HG03135 (cell line): ENCODE measurements around the gene TAC3.
"Not testable (repeated sequence)": the region's sequence is repeated elsewhere in the genome, so short reads cannot be mapped to it uniquely, and the experiment has no call there.

Source experiments
- ATAC-seq: cut with Tn5 transposase; IDR thresholded peaks from one replicate; pipeline ENCODE4 v1.9.1; 2021; ENCODE audit warnings: mild to moderate bottlenecking, moderate library complexity; ENCODE audit not compliant: unreplicated experiment

Gene TAC3

DNA sequence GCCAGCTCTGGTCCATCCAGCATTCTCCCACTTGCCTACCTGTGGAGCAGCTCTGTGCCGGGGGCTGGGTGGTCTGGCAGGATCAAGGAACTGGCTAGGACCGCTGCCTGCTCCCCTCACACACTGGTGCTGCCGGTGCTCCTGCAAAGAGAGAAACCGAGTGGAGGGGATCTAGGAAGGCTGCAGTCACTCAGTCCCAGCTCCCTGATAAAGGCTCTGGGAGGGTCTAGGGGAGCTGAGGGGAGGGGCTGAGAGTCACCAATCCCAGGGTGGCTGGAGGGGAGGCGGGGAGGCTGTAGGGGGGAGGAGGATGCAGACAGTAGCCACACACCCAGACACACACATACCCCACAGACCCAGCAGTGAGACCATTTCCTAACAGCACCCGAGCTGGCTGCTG lies at the start of gene TAC3:
TAC3 (minus strand) TSS at position 182 of the 400 bp plus-strand sequence. CDS start 732 bp downstream, outside the sequence.
- no peak for ATAC-seq

GRCh38 chr12:57063991-57064685 lies 47.8 kb upstream of the TAC3 start:
- ATAC-seq: peak; percentile 62

- no peak for ATAC-seq
Observed at GRCh38 chr12:57058454-57058853, 42.1 kb upstream of the TAC3 start.

GRCh38 chr12:57057067-57057751 lies 40.9 kb upstream of the TAC3 start:
- no peak for ATAC-seq

GRCh38 chr12:57055824-57056223 lies 39.5 kb upstream of the TAC3 start:
- ATAC-seq: no peak

GRCh38 chr12:57053901-57054300 lies 37.6 kb upstream of the TAC3 start:
- ATAC-seq: not testable (repeated sequence)

- not testable (repeated sequence) for ATAC-seq
Observed at GRCh38 chr12:57053146-57053545, 36.8 kb upstream of the TAC3 start.

- ATAC-seq: no peak
Observed at GRCh38 chr12:57051011-57051410, 34.7 kb upstream of the TAC3 start.

DNA sequence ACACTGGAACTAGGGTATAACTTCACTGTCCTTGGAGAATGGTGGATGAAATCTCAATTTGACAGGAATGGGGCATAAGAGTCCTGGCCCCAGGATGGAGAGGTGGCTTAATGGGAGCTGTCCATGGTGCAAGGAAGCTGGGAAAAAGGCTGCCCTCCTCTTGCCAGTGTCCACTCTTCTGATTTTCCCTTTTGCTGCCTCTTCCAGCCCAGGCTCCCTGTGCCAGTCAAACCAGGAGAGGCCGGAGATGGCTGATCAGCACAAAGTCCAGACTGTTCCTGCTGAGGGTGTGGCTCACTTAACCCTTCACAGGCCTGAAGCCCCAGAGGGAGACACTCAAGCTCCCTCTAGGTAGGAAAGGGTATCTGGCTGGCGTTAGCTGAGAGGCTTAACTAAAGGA lies 33.6 kb upstream of the TAC3 start, which contains the start of gene MYO1A:
MYO1A (minus strand) TSS at position 240 of the 400 bp plus-strand sequence. CDS start 1,806 bp downstream, outside the sequence.
- ATAC-seq: no peak

DNA sequence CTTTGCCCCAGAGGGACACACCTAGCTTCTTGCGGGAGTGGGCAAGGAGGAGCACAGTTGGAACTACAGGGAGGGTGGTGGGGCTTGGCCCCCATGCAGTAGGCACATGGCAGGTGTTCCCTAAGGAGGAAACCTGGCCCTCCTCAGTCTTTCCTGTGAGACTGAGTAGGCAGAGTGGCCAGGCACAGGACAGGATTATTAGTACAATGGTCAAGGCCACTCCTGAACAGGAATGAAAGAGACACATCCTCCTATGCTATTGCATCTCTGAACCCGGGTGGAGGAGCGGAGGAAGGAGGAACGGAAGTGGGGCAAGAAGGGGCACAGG lies 32.8 kb upstream of the TAC3 start:
- ATAC-seq: no peak

GRCh38 chr12:57048423-57049118 lies 32.2 kb upstream of the TAC3 start:
- no peak for ATAC-seq

GRCh38 chr12:57047981-57048380 lies 31.7 kb upstream of the TAC3 start:
- ATAC-seq: no peak

DNA sequence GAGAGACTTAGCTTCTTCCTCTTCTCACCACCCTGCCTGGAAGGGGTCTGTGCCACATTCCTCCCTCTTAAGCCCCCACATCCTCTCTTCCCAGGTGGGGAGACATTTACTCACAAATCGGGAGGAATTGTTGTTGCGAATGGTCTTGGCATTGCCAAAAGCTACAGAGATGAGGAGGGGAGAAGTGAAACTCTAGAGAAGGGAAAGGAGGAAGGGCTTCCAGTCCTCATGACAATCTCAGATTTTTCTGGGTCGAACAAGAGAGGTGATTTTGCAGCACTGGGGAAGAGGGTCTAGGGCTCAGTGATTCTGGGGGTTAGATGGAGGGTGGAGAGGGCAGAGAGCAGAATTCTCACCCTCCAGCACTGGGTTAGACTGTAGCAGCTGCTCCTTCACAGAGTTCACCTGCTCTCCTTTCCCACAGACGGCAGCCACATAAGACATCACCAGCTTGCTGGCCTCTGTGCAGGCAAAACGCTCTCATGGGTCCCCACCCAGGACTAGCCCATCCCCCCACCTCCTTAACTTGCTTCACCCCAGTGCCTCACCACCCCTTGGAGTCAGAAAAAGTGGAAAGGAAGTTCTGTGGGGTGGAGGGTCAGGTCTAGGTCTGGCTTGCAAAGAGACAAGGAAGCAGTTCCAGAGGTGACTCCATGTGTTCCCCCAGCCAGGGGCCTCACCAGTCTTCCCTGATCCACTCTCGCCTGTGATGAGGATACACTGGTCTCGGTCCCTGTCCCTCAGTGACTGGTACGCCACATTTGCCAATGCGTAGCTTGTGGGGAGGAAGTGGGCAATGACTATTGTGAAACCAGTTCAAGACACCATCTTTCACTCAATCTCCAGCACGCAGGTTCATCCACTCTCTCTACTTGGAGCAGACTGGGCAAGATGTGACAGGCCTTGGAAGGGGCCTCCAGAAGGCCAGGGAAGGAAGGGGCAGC lies 30.9 kb upstream of the TAC3 start:
- no peak for ATAC-seq

DNA sequence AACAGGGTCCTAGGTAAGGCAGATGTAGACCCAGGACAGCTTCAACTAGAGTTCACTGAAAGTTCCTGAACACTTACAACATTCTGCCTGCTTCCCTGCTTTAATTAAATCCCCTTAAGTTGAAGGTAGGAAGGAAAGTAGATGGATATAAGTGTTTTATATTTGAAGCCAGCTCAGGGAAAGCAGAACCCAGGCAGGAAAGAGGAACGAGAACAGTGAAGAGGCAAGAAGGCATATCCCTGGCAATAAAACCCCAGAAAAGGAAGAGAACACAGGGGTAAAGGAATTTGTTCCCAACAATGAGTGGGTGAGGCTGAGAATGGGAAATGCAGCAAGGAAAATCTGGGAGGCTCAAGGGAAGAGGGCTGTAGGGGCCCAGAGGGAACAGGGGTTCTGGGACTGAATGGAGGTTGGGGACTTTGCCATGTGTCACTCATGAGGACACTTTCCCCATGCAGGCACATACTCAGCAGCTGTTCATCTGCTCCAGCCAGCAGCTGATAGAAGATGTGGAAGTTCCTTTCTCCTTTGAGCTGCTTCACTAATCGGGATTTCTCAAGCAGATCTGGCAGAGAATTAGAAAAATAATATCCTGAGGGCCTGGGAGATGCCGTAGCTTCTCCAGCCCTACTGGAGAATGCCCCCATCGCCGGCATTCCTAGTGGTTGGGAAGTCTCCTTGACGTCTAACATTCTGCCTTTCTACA lies 29.9 kb upstream of the TAC3 start:
- no peak for ATAC-seq

DNA sequence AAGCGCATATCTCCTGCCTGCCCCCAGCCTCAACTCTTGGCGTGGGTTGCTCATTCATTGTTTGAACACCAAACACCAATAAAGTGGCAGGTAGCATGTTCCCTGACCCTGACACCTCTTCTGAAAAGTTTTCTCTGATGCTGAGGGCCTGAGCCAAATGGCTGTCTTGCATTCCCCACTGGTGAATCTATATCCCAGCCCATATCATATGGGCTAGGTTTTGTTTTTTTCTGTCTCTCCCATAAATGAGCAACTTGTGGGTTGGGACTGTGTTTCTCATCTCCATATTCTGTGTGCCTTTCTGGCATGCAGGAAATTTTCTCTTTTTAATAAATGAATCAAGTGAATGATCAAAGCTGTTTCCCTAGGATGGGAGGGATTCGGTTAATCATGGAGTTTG lies 28.6 kb upstream of the TAC3 start:
- no peak for ATAC-seq

DNA sequence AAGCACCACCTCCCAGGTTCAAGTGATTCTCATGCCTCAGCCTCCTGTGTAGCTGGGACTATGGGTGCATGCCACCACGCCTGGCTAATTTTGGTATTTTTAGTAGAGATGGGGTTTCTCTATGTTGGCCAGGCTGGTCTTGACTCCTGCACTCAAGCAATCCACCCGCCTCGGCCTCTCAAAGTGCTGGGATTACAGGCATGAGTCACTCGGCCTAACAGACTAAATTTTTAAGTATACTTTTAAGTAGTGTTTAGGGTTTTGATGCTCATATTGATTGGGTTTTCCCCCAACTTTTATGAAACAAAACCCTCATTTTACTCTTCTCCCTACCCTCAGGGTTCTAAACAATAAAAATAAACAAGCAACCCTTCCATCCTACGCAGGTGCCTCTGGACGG lies 28.1 kb upstream of the TAC3 start:
- no peak for ATAC-seq

DNA sequence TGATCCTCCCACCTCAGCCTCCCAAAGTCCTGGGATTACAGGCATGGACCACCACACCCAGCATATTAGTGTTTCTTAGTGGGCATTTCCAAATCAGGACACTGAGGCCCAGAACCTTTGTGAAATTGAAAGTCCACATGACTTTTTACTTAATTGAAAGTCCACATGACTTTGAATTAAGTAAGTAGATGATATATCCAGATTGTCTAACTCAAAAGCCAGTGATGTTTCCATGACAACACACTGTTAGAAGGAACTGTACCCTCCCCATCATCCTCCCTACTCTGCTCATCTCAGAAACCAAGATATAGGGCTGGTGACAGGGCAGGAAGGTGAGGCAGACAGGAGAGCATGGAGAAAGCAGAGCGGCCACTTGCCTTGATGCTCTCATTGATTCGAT lies 26.4 kb upstream of the TAC3 start:
- no peak for ATAC-seq

DNA sequence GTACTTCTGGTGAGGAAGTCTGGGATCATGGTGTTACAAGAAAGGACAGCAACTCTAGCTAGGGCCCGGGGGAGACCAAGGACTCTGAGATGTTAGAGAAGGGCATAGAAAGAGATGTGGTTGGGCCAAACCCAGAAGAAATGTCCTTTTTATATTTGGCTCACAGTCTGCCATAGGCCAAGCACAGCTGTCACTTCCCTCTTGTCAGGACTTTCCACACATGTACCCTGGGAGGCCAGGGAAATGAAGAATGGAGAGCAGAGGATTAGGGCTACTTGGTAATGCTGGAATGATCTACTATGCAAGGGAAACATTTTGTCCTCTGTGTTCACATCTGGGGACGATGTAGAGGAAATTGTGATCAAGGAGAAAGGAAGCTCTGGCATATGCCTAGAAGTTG lies 24.4 kb upstream of the TAC3 start:
- ATAC-seq: no peak

DNA sequence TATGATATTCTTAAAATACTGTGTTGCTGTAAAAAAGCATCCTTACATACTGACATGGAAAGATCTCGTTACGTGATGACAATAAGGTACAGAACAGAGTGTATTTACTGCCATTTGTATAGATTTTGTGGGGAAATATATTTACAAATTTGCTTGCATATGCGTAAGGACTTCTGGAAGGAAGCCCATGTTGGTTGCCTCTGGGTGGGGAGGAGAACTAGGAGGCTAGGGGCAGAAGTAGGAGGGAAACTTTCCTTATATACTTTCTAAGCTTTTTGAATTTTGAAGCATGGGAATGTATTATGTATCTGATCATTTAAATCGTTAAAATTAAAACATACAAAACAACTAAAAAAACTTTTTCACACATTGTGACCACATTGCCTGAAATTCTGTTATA lies 23.9 kb upstream of the TAC3 start:
- no peak for ATAC-seq
